ENCODE data around the gene WWOX. TPM values are rescaled to one million over a fixed set of nuclear protein-coding genes. Genes with fewer than 3 reads are reported as not detected.

WWOX gene
- total RNA-seq, 3 donors from 2014 or later = 11.7 to 18.0 (median 13.8) TPM

DNA sequence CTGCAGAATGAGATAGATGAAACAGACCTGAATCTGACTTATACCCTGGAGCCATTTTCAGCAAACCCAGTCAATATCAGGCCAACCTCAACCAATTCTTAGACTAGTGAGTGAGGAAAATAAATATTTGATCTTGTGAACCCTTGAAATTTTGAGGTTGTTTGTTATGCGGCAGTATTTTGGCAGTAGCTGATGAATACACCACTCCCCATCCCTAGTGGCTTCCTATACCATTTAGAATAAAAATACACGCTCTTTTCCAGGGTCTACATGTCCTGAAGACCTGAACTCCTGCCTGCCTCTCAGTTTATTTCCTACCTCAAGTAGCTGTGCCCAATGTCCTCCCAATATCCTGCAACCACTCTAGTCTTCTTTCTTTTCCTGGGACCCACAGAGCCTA is 647.3 kb downstream of the WWOX start:
- Histone ChIP-seq H3K4me3 (no peak overlapping the region), H3K4me1 (ENCODE audit: low read depth) (peaks cover 38% of the 10 kb centered on the region), H3K9me3 (no peaks in the 10 kb centered on the region), H3K36me3 (ENCODE audit: low read depth) (no peaks in the 10 kb centered on the region)
- no peak for DNase-seq
- TF ChIP-seq CTCF (IDR thresholded peaks at IDR 0.05) = no peak
- intact Hi-C loops (cut with DNase I, micrococcal nuclease) = no loop called here
- no peak for ATAC-seq

- H3K4me3 ChIP-seq = no peak overlapping the region
- no peak for TF ChIP-seq CTCF (IDR thresholded peaks at IDR 0.05)
- no peak for ATAC-seq
- no peaks in the 10 kb centered on the region for H3K36me3 ChIP-seq (ENCODE audit: low read depth)
- intact Hi-C loops (cut with DNase I, micrococcal nuclease) = no loop called here
- peaks cover 31% of the 10 kb centered on the region for H3K4me1 ChIP-seq (ENCODE audit: low read depth)
- DNase-seq = no peak
- H3K9me3 ChIP-seq = no peaks in the 10 kb centered on the region
These were observed 648.9 kb downstream of the WWOX start for GRCh38 chr16:78748220-78748929.

GRCh38 chr16:78749745-78750268 is 650.4 kb downstream of the WWOX start:
- intact Hi-C loops (cut with DNase I, micrococcal nuclease) = no loop called here
- DNase-seq (no peak), ATAC-seq (peak; percentile 39)
- Histone ChIP-seq H3K9me3 (no peaks in the 10 kb centered on the region), H3K36me3 (ENCODE audit: low read depth) (no peaks in the 10 kb centered on the region), H3K4me1 (ENCODE audit: low read depth) (peaks cover 17% of the 10 kb centered on the region), H3K4me3 (no peak overlapping the region)
- TF ChIP-seq CTCF (IDR thresholded peaks at IDR 0.05) = no peak

GRCh38 chr16:78750611-78751010 is 651.2 kb downstream of the WWOX start:
- peaks cover 10% of the 10 kb centered on the region for H3K4me1 ChIP-seq (ENCODE audit: low read depth)
- H3K9me3 ChIP-seq = no peaks in the 10 kb centered on the region
- intact Hi-C loops (cut with DNase I, micrococcal nuclease) = no loop called here
- TF ChIP-seq CTCF (IDR thresholded peaks at IDR 0.05) = no peak
- no peak for ATAC-seq
- no peaks in the 10 kb centered on the region for H3K36me3 ChIP-seq (ENCODE audit: low read depth)
- no peak for DNase-seq
- no peak overlapping the region for H3K4me3 ChIP-seq

DNA sequence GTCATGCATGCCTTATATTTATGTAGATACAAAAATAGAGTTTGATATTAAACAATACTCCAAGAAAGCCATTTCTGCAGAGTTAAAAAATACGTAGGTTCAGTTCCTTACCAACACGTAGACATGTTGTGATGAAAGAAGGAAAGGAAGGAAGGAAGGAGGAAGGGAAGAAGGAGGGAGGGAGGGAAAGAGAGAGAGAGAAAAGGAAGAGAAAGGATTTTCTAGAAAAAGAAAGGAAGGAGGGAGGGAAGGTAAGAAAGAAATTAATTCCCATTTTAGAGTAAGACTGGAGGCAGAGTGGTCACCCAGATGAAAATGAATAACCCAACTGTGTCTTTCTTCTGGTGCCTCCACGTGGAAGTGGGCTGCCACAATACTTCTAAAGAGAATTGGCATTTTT is 652.1 kb downstream of the WWOX start:
- intact Hi-C loops (cut with DNase I, micrococcal nuclease) = no loop called here
- H3K4me3 ChIP-seq = no peak overlapping the region
- H3K36me3 ChIP-seq (ENCODE audit: low read depth) = no peaks in the 10 kb centered on the region
- no peaks in the 10 kb centered on the region for H3K9me3 ChIP-seq
- no peak for DNase-seq
- no peak for ATAC-seq
- no peak for TF ChIP-seq CTCF (IDR thresholded peaks at IDR 0.05)
- H3K4me1 ChIP-seq (ENCODE audit: low read depth) = peaks cover 2% of the 10 kb centered on the region
